HG03280 (cell line): ENCODE measurements around the gene ALAS1.

Experiments used
- ATAC-seq: cut with Tn5 transposase; IDR thresholded peaks from one replicate; pipeline ENCODE4 v1.9.1; 2021; ENCODE audit warnings: mild to moderate bottlenecking, moderate library complexity; ENCODE audit not compliant: unreplicated experiment

ALAS1 gene

GRCh38 chr3:52233108-52233591, 35.2 kb downstream of the ALAS1 start:
- ATAC-seq: no peak

GRCh38 chr3:52233968-52234367, 36.0 kb downstream of the ALAS1 start:
- ATAC-seq: no peak

- no peak for ATAC-seq
Measured at GRCh38 chr3:52234516-52235447, 36.8 kb downstream of the ALAS1 start.

GRCh38 chr3:52236424-52236886, 38.5 kb downstream of the ALAS1 start:
- no peak for ATAC-seq

GRCh38 chr3:52237006-52237656, 39.2 kb downstream of the ALAS1 start:
- ATAC-seq: no peak

- ATAC-seq: no peak
Measured at GRCh38 chr3:52237657-52238172, 39.8 kb downstream of the ALAS1 start.

GRCh38 chr3:52238193-52238760, 40.3 kb downstream of the ALAS1 start:
- ATAC-seq: peak; percentile 4

GRCh38 chr3:52238761-52239701, 41.1 kb downstream of the ALAS1 start, which contains the start of gene TWF2:
TWF2 (minus strand) TSS chr3:52239158; CDS start chr3:52239016, 142 bp downstream.
- peak; percentile 72 for ATAC-seq

- no peak for ATAC-seq
Measured at GRCh38 chr3:52240059-52240885, 42.3 kb downstream of the ALAS1 start.

- ATAC-seq: no peak
Measured at GRCh38 chr3:52240886-52241370, 43.0 kb downstream of the ALAS1 start.

GRCh38 chr3:52242039-52242438, 44.1 kb downstream of the ALAS1 start:
- ATAC-seq: no peak

- ATAC-seq: no peak
Measured at GRCh38 chr3:52243791-52244628, 46.0 kb downstream of the ALAS1 start.

- no peak for ATAC-seq
Measured at GRCh38 chr3:52245322-52246263, 47.6 kb downstream of the ALAS1 start, which contains the start of gene PPM1M. PPM1M (plus strand) TSS chr3:52245759; CDS start chr3:52245825, 66 bp downstream.

- no peak for ATAC-seq
Measured at GRCh38 chr3:52246264-52246620, 48.3 kb downstream of the ALAS1 start.

- no peak for ATAC-seq
Measured at GRCh38 chr3:52246728-52247408, 48.9 kb downstream of the ALAS1 start.

GRCh38 chr3:52247409-52248164, 49.6 kb downstream of the ALAS1 start:
- ATAC-seq: no peak
